Left lung (tissue), 10 donors: ENCODE measurements around the gene CHAF1A. TPM values are rescaled to one million over a fixed set of nuclear protein-coding genes. Genes with fewer than 3 reads are reported as not detected.

Experiments
- ATAC-seq: fragments of 200-7000 bp; cut with Tn5 transposase; one replicate; pipeline ENCODE4 v1.9.1; 2020; ENCODE audit warnings: moderate library complexity
- DNase-seq, 4 donors: peaks; one replicate each; pipeline ENCODE4 v3.0.0-alpha.2; 2013 to 2020
- H3K27ac ChIP-seq, 2 donors: fragments of 200-600 bp; sonication (generic) in 1 of 2; one replicate each; pipeline versions ENCODE4 v1.5.0 to v1.8.0; 2020 to 2021
- H3K27me3 ChIP-seq, 2 donors: fragments of 200-600 bp; sonication (generic) in 1 of 2; one replicate each; pipeline versions ENCODE4 v1.5.0 to v1.8.0; 2020 to 2021
- H3K36me3 ChIP-seq, 2 donors: fragments of 200-600 bp; sonication (generic) in 1 of 2; one replicate each; pipeline versions ENCODE4 v1.5.0 to v1.8.0; 2020 to 2021
- H3K4me1 ChIP-seq, 2 donors: fragments of 200-600 bp; one replicate each; pipeline ENCODE4 v1.8.0; 2021
- H3K4me3 ChIP-seq, 2 donors: fragments of 200-600 bp; sonication (generic) in 1 of 2; one replicate each; pipeline versions ENCODE4 v1.5.0 to v1.8.0; 2020 to 2021; ENCODE audit warnings: mild to moderate bottlenecking in 1 of 2
- H3K9me3 ChIP-seq, 2 donors: fragments of 200-600 bp; sonication (generic) in 1 of 2; one replicate each; pipeline versions ENCODE4 v1.5.0 to v1.8.0; 2020 to 2021
- intact Hi-C, 2 donors: fragments of 100-400 bp; cut with DNase I; formaldehyde crosslinking; loops; one replicate each; pipeline versions ENCODE4 v1.11.2 to v1.14.2; 2022
- polyA plus RNA-seq, 6 donors: library from polyadenylated mRNA; unstranded; fragments of 120-200 nt; gene quantifications; one replicate each; pipeline ENCODE4 v1.2.1, GENCODE V29; 2013; ENCODE audit not compliant: insufficient read length in 6 of 6
- total RNA-seq, 2 donors: library from RNA; stranded (reverse); fragmentation: NEBNext Ultra II Directional; extraction: Animal tissue kit (Norgen Biotek cat#: 25700); gene quantifications; one replicate each; pipeline ENCODE4 v1.2.1, GENCODE V29; 2021
- TF ChIP-seq, protein P1 (sequence below), 2 donors: fragments of 200-600 bp; sonication (generic) in 1 of 2; IDR thresholded peaks; one replicate each; pipeline versions ENCODE4 v1.5.0 to v1.8.0; 2021; ENCODE audit warnings: antibody characterized with exemption in 2 of 2
- donor health status: DM: no; HTN: yes; CAD: no.
- donor health status: DM: no; HTN: no; CAD: no.

CHAF1A gene
- total and polyA plus RNA-seq, 8 donors = 15.6 to 29.3 (median 24.3) TPM

DNA sequence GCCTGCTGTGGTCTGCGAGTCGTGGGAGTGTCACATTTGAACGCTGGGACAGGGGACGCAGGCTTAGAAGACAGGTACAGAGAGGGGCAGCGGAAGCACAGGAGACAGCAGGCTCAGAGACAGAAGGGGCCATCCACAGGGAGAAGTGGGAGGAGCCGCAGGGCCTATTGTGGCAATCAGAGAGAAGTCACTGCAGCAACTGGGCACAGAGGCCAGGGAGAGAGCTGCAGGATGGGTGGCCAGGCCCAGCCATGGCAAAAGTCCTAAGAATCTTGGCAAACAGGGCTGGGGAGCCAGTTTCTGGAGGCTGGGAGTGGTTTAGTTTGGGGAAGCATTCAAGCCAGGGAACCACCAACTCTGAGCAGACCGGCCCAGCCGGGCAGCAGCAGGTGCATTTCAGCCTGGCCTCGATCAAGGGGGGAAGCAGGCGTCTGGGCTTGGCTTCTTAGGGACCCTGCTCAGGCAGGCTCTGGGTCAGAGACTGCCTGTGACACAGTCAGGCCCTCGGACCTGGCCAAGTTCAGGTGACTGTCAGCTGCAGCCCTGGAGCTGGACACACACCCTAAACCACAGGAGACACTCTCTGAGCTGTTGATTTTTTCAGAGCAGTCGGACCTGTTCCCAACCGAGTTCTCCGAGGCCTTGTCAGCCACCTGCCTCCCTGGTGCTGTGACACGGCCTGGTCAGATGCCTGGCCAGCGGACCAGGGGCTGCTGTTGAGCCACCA, 13.9 kb upstream of the CHAF1A start:
- DNase-seq = peak in 1 of 4 donors; percentile 68

DNA sequence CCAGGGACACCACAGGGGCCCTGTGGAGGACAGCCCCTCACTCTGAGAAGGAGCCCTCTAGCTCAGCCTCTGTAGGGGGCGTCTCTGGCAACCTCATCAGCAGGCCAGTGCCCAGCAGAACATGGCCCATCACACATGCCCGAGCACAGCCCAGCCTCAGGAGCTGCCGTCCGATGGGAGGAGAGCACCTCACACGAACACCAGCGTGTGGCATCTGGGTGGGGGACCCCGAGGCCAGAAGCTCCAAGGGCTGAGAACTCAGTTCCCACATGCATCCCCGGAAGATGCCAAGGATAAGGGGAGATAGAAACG, 13.4 kb upstream of the CHAF1A start:
- no peak for ATAC-seq
- H3K27ac ChIP-seq = peak overlapping the region; percentile 77 to 83
- H3K36me3 ChIP-seq = peaks cover 0 to 47% of the 10 kb centered on the region in 2 donors
- peaks cover 53 to 74% of the 10 kb centered on the region in 2 donors for H3K4me1 ChIP-seq
- intact Hi-C loops = no loop called here
- no peak overlapping the region for H3K4me3 ChIP-seq
- TF ChIP-seq, protein P1, sequence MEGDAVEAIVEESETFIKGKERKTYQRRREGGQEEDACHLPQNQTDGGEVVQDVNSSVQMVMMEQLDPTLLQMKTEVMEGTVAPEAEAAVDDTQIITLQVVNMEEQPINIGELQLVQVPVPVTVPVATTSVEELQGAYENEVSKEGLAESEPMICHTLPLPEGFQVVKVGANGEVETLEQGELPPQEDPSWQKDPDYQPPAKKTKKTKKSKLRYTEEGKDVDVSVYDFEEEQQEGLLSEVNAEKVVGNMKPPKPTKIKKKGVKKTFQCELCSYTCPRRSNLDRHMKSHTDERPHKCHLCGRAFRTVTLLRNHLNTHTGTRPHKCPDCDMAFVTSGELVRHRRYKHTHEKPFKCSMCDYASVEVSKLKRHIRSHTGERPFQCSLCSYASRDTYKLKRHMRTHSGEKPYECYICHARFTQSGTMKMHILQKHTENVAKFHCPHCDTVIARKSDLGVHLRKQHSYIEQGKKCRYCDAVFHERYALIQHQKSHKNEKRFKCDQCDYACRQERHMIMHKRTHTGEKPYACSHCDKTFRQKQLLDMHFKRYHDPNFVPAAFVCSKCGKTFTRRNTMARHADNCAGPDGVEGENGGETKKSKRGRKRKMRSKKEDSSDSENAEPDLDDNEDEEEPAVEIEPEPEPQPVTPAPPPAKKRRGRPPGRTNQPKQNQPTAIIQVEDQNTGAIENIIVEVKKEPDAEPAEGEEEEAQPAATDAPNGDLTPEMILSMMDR (IDR thresholded peaks at IDR 0.05) = no peak
- no peaks in the 10 kb centered on the region for H3K9me3 ChIP-seq
- no peaks in the 10 kb centered on the region for H3K27me3 ChIP-seq
- no peak for DNase-seq

More for the DNA sequence above, 13.9 kb upstream of the CHAF1A start:
- Histone ChIP-seq H3K9me3 (no peaks in the 10 kb centered on the region), H3K27ac (peak overlapping the region; percentile 77 to 83), H3K36me3 (peaks cover 0 to 52% of the 10 kb centered on the region in 2 donors), H3K4me3 (no peak overlapping the region), H3K4me1 (peaks cover 51 to 69% of the 10 kb centered on the region in 2 donors), H3K27me3 (no peaks in the 10 kb centered on the region)
- TF ChIP-seq, protein P1 (IDR thresholded peaks at IDR 0.05) = no peak
- intact Hi-C loops = no loop called here
- peak; percentile 71 for ATAC-seq

DNA sequence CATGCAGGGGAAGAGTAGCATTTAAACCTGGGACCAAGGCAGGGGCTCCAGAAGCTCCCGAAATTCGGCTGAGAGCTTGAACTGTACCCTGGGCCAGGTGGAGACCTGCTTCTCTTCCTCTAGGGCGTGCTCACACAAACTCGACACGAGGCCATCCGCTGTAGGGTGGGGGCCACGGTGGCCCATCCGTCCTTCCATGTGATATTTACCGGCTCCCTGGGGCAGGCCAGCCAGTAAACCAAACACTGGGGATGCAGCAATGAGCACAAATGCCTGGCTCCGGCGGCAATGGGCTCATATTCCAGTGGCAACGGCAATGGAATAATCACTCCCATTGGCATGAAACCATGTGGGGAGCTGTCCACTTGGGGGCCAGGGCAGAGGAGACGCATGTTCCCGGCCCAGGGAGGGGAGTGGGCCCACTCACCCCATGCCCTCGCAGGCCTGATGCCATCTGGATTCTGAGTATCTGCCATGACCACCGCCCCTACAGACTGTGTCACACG, 12.9 kb upstream of the CHAF1A start:
- H3K36me3 ChIP-seq = peaks cover 0 to 47% of the 10 kb centered on the region in 2 donors
- peak overlapping the region; percentile 77 to 83 for H3K27ac ChIP-seq
- no peak for ATAC-seq
- H3K9me3 ChIP-seq = no peaks in the 10 kb centered on the region
- no peaks in the 10 kb centered on the region for H3K27me3 ChIP-seq
- intact Hi-C loops = no loop called here
- peaks cover 53 to 79% of the 10 kb centered on the region in 2 donors for H3K4me1 ChIP-seq
- no peak overlapping the region for H3K4me3 ChIP-seq
- DNase-seq = peak in 1 of 4 donors; percentile 70
- TF ChIP-seq, protein P1 (IDR thresholded peaks at IDR 0.05) = no peak

DNA sequence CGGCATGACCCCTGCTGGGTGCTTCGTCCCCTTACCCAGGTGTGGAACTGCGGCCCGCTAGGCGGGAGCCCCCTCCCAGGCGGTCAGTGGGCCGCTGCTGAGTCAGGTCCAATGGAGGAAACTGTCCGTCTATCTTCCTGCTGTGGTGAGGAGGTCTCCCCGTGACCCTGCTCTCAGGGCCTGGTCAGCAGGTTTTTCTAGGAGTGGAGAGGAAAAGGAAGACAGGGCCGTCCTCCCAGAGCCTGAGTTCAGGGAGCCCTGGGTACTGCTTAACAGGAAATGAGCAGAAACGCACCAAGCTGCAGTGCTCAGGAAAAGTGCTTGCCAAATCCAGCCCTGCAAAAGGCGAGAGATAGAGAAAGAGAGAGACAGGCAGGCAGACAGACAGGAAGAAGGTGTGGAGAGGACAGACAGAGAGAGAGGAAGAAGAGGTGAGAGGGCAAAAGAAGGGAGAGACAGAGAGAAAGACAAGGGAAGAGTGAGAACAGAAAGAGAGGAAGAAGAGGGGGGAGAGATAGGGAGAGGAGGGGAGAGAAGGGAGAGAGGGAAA, 12.3 kb upstream of the CHAF1A start:
- peak overlapping the region; percentile 77 to 83 for H3K27ac ChIP-seq
- intact Hi-C loops = no loop called here
- H3K4me3 ChIP-seq = no peak overlapping the region
- H3K9me3 ChIP-seq = no peaks in the 10 kb centered on the region
- TF ChIP-seq, protein P1 (IDR thresholded peaks at IDR 0.05) = no peak
- H3K4me1 ChIP-seq = peaks cover 53 to 80% of the 10 kb centered on the region in 2 donors
- no peaks in the 10 kb centered on the region for H3K27me3 ChIP-seq
- DNase-seq (peak in 3 of 4 donors; percentile 58 to 80 (median 63)), ATAC-seq (peak; percentile 46)
- H3K36me3 ChIP-seq = peaks cover 0 to 47% of the 10 kb centered on the region in 2 donors

DNA sequence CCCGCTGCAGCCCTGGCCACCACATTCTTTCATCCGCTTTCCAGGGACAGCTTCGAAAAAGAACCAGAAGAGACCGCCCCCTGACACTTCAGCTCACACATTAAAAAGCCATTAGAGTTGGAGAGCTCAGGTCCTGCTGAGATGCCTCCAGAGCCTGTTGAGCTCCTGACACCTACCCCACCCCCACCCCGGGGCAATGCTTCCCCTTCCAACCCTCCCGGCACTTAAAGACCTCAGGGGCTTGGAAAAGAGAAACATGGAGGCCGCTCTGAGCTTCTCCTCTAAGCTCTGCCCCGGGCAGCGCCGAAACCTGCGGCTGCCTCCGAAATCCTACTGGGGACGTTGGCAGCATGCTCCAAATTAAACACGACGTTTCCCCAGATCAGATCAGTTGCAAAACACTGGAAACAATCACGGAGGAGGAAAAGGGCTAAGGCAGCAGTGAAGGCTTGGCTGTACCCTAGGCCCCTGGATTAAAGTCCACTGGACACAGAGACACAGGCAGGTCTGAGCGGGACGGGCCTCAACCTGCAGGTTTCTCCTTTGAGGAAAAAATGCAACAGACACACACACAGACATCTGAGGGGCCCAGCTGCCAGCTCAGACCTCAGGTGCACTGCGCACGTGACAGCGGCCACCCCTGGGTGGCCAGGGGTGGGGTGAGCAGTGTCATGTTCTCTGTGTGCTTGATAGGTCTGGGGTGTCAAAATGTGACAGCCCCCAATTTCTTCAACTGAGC, 11.7 kb upstream of the CHAF1A start:
- H3K4me1 ChIP-seq = peaks cover 53 to 80% of the 10 kb centered on the region in 2 donors
- DNase-seq (peak in 1 of 4 donors; percentile 87), ATAC-seq (peak; percentile 29)
- H3K9me3 ChIP-seq = no peaks in the 10 kb centered on the region
- no peaks in the 10 kb centered on the region for H3K27me3 ChIP-seq
- TF ChIP-seq, protein P1 (IDR thresholded peaks at IDR 0.05) = no peak
- intact Hi-C loops = no loop called here
- peak overlapping the region; percentile 77 to 83 for H3K27ac ChIP-seq
- no peak overlapping the region for H3K4me3 ChIP-seq
- H3K36me3 ChIP-seq = peaks cover 0 to 47% of the 10 kb centered on the region in 2 donors
